GM19395 (cell line): ENCODE results near the gene PTPRT.

Experiments
- ATAC-seq: cut with Tn5 transposase; IDR thresholded peaks from one replicate; pipeline ENCODE4 v1.9.1; 2021; ENCODE audit warnings: mild to moderate bottlenecking, moderate library complexity; ENCODE audit not compliant: unreplicated experiment

PTPRT gene

GRCh38 chr20:42161228-42161829 is 1028.4 kb downstream of the PTPRT start:
- no peak for ATAC-seq

- no peak for ATAC-seq
Measured at GRCh38 chr20:42159808-42160207, 1029.9 kb downstream of the PTPRT start.

- no peak for ATAC-seq
Measured at GRCh38 chr20:42158272-42158671, 1031.4 kb downstream of the PTPRT start.

DNA sequence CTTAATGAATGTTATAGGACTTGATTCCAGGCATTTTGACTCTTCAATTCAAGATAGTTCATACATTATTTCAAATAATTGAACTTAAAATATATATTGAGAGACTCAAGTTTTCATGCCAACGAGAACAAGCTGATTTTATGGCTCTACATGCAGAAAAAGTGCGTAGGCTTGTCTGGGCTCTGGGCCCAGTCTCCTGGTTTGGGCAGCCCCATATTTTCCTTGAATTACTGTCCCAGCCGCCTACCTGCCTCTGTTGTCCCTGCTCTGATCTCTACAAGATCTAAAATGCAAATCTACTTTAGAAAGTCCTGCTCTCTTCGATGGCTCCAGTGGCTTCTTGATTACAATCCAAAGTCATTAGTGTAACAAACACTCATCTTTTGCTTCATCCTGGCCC is 1034.1 kb downstream of the PTPRT start:
- no peak for ATAC-seq

- ATAC-seq = no peak
Measured at GRCh38 chr20:42152575-42152974, 1037.1 kb downstream of the PTPRT start.

DNA sequence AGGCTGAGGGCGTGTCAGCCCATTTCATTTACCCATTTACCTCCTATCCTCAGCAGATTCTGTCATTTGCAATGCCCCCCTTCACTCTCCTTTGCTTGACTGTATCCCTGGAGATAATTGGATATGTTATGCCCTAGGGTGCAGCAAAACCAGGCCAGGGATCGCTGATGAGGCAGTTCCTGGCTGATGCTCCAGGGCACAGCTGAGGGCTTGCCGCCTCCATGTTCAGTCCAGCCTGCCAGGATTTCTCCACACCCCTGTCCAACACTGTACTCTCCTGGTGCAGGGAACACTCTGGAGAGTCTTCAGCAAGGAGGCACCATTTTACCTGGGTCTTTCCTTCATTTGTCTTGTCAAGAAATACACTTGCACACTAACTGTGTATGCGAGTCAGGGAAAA is 1039.5 kb downstream of the PTPRT start:
- ATAC-seq = no peak

- no peak for ATAC-seq
Measured at GRCh38 chr20:42138729-42139128, 1051.0 kb downstream of the PTPRT start.

GRCh38 chr20:42134265-42135098 is 1055.2 kb downstream of the PTPRT start:
- no peak for ATAC-seq

- ATAC-seq = no peak
Measured at GRCh38 chr20:42130810-42131596, 1058.7 kb downstream of the PTPRT start.

DNA sequence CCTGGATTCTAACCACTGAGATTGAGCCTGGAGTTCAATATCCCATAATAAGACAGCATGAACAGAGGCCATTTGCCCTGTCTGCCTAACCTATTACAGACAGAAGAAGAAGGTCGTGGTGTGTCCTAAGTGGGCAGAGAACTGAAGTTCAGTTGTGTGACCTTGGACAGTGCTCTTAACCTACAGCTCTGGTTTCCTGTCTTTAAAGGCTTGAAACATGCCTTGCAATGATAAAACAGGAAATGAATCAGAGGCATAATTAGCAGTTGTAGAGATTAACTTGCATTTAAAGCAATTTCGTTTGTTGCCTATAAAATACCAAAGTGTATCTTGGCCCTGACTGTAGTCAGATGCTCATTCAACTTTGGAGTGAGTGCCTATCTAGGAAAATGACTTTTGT is 1064.3 kb downstream of the PTPRT start:
- no peak for ATAC-seq

DNA sequence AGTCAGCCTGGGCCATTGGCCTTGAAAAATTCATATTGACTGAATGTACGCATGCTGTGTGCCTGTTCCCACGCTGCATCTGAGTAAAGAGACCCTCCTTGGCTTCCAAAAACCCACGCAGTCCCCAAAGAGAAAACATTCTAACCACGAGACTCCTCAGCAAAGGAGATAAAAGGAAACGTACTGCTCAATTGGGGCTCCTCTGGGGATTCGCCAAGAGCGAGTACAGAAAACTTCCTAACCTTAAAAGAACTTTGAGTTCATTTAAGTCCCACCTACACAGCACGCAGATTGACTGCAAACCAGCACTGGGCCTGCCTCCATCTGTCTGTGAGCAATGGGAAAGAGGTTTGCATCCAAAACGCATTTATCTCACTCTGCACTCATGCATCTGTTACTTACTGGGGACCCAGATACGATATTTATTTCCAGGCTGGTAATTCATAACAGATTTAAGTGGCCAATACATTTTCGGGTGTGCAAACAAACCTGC is 1065.7 kb downstream of the PTPRT start:
- ATAC-seq = no peak

GRCh38 chr20:42118409-42119125 is 1071.1 kb downstream of the PTPRT start:
- no peak for ATAC-seq

DNA sequence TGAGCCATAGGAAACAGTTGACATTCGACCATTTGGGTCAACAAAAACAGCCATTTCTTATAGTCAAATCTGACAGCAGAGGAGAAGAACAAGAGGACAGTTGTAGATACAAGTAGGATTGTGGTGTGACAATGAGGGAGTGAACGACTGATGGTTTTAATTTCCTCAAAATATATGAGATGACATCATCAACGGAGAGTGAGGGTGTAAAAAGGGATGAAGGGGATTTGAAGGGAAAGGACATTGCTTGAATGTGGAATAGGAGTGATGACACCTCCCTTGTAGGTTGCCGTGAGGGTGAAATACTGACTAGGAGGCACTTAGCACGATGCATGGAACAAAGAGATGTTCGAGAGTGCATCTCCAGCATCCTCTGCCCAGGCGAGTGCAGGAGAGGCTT is 1071.7 kb downstream of the PTPRT start:
- no peak for ATAC-seq

- no peak for ATAC-seq
Measured at GRCh38 chr20:42113236-42113635, 1076.5 kb downstream of the PTPRT start.

DNA sequence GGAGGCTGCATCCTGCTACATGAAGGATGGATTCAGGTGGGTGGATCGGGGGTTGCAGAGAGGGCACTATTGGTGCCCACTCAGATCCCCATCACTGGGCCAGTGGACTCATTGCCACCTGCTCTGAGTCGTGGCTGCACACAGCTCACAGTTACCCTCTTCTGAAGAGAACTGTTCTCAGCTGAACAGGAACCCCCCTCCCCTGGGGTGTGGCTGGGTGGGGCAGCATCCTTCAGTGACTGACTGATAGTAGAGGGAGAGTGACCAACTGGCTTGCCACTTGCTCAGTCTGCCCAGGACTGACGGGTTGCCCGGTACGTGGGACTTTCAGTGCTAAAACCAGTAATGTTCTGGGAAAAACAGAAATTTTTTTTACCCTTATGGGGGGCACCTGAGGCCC is 1077.5 kb downstream of the PTPRT start:
- no peak for ATAC-seq

DNA sequence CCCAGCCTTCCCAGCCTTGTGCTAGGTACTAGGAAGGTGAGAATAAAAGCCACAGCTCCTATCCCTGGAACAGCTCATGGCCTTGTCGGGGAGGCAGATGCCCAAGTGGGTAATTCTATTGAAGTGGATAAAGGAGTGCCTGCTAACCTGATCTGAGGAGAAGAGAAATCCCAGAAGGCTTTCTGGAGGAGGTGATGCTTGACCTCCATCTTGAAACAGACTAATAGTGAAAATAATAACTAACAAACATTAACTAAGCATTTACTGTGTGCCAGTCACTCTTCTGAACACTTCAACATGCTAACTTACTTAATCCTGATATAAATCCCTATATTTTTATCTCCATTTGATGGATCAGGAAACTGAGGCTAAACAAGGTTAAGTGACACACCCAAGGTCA is 1078.4 kb downstream of the PTPRT start:
- no peak for ATAC-seq

GRCh38 chr20:42110301-42110700 is 1079.4 kb downstream of the PTPRT start:
- no peak for ATAC-seq

DNA sequence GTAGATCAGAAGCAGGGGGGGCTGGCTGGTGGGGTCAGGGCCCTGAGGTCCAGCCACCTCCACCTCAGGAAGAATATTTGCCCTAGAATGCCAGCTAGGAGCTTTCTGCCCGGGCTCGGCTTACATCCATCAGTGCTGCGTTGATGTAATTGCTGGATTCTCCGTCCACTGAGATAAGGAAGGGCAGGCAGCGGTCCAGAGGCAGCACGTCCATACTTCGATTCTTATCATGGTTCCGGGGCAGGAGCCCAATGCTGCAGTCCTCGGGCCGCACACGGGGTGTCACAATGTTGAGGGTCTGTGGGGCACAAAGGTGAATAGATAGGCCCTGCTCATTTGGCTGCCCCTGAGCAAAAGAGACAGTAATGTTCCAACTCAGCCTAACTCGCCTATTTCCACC is 1087.7 kb downstream of the PTPRT start:
- ATAC-seq = no peak

- ATAC-seq = no peak
Measured at GRCh38 chr20:42100137-42100704, 1089.5 kb downstream of the PTPRT start.

GRCh38 chr20:42099101-42099500 is 1090.6 kb downstream of the PTPRT start:
- ATAC-seq = no peak

DNA sequence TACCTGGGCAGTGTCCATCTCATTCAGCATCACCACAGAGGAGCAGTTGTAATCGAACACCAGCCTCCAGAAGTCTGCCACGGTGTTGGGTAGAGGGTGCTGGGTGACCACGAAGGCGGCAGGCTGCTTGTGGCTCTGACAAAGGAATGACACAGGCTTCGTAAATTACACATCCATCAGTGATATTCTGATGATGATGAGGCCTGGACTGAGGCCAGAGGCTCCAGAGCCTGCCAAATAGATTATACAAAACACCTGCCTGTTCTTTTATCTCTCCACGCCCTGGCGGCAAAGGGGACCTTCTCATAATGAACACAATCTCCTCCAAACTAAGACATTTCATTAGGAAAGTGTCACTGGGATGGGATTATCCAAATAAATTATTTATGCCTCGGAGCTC is 1091.3 kb downstream of the PTPRT start:
- no peak for ATAC-seq
